ENCODE measurements around the gene MDM4.

DNA sequence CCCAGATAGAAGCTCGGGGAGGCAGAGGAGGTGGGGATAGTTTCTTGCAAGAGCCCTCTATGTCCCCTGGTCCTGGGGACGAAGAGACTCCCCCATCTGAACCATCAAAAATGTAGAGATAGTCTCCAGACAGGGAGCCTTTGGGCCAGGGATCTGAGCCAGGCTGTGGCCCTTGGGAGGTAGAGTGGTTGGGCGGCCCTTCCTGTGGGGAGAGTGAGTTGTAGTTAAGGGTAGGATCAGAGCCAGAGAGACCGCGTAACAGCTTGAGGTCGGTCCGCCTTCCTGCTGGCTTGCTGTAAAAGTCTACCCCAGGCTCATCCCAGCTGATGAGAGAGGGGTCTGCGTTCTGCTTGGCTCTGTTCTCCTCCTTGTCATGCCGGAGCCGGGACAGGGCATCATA is 46.9 kb upstream of the MDM4 start:
- TF ChIP-seq, protein P1, sequence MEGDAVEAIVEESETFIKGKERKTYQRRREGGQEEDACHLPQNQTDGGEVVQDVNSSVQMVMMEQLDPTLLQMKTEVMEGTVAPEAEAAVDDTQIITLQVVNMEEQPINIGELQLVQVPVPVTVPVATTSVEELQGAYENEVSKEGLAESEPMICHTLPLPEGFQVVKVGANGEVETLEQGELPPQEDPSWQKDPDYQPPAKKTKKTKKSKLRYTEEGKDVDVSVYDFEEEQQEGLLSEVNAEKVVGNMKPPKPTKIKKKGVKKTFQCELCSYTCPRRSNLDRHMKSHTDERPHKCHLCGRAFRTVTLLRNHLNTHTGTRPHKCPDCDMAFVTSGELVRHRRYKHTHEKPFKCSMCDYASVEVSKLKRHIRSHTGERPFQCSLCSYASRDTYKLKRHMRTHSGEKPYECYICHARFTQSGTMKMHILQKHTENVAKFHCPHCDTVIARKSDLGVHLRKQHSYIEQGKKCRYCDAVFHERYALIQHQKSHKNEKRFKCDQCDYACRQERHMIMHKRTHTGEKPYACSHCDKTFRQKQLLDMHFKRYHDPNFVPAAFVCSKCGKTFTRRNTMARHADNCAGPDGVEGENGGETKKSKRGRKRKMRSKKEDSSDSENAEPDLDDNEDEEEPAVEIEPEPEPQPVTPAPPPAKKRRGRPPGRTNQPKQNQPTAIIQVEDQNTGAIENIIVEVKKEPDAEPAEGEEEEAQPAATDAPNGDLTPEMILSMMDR (IDR thresholded peaks at IDR 0.05): no peak
- no peak for TF ChIP-seq EZH2 (IDR thresholded peaks at IDR 0.05; ENCODE audit: borderline replicate concordance, insufficient read depth, low read depth, low read length, poor library complexity, severe bottlenecking)
